Epithelial cell of prostate (primary cell): Measurements from ENCODE around the gene UNCX.

Experiments used
- DNase-seq: peaks from one replicate; pipeline ENCODE4 v3.0.0-alpha.2; 2011; ENCODE audit warnings: low read depth, low spot score
- H3K27ac ChIP-seq: fragments of 450-650 bp; 2 replicates; pipeline ENCODE4 v1.5.1; 2017; ENCODE audit warnings: mild to moderate bottlenecking

UNCX gene

DNA sequence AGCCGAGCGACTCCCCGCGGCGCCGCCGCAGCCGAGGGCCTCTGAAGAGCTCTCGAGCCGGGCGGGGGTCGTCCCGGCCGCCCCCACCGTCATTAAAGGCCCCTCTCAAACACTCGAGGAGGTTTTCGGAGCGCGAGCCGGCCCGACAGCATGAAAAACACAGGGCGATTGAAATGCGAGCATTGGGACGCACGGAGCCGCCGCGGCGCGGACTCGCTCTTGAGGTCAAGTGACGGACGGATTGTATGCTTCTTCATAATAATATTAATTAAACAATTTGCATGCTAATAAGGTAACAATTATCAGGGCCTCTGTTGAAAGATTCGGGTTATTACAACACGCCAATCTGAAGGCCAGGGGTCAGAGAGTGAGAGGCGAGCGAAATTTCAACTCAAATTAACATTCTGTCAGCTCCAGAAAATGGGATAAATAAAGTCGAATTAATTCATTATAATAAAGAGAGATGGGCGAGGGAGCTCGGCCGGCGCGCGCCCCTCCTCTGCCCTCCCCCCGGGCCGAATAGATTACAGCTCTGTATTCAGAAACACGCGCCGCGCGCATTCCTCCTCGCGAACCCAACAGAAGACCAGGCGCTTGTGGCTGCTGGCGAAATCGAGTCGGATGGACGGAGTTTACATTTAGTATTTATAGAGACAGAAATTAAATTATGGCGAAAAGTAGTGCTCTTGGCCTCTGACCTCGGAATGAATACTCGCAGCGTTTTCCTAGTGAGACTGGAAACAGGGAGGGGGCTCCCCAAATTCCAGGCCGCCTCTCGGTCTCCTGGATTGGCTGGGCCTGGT, 2.1 kb upstream of the UNCX start:
- DNase-seq: no peak
- no peak overlapping the region for H3K27ac ChIP-seq

- no peak for DNase-seq
- H3K27ac ChIP-seq: no peak overlapping the region
Measured at GRCh38 chr7:1231214-1232102, 1.2 kb upstream of the UNCX start.

GRCh38 chr7:1232103-1232466, 587 bp upstream of the UNCX start:
- no peak for DNase-seq
- H3K27ac ChIP-seq: no peak overlapping the region

DNA sequence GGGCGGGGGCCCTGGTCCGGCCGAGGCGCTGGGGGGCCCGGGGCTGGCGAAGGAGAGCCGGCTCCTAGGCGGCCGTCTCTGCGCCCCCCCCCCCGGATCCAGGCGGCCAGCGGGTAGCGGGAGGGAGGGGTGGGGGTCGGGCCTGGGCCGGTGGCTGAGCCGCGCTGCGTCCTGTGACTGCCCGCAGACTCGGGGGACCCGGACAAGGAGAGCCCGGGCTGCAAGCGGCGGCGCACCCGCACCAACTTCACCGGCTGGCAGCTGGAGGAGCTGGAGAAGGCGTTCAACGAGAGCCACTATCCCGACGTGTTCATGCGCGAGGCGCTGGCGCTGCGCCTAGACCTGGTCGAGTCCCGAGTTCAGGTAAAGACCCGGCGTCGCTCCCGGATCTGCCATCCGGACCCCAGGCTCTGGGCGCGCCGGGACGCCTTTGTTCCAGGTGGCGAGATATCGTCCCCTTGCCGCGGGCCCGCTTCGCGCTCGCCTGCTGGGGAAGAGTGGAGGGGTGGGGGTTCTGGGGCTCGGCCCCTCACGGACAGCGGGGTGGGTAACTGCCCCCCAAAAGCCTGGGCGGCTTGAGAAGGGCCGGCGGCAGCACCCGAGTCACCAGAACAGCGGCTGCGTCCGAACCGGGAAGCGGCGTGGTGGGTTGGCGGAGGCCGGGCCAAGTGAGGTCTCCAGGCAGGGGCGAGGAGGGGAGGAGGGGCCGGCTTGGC, 819 bp downstream of the UNCX start:
- H3K27ac ChIP-seq: no peak overlapping the region
- DNase-seq: no peak

DNA sequence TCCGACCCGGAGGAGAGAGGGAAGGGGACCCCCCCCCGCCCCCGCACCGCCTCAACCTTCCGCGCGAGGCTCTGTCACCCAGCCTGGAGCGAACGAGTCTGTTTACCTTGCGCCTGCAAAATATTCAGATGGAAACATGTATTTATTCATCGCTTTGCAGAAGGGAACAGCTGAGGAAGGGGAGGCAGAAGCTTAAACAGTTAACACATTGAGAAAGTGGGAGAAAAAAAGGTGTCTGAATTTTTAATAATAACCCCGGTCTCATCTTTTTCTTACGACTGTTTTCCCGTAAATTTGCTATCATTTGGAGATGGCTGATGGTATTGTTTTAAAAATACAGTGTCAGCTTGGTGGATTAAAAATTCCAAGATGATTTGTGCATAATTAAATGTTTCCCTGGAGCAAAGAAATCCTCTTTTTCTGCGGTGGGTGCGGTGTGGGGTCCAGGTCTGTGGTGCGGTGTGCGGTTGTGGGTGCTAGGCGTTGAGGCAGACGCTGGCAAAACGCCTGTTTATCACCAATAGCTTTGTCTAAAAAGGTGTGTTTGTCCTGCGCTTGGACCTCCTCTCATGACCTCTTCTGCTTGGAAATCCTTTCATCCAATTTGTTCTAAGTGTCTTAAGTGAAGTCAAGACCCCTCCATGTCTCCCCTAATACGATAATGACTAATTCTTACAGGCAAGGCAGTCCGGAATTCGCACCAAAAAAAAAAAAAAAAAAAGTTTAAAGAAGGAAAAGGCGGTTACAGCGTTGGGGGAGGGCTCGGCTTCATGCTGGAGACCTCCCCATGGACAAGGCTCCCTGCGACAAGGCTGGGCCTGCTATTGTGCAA, 1.6 kb downstream of the UNCX start:
- H3K27ac ChIP-seq: no peak overlapping the region
- no peak for DNase-seq

DNA sequence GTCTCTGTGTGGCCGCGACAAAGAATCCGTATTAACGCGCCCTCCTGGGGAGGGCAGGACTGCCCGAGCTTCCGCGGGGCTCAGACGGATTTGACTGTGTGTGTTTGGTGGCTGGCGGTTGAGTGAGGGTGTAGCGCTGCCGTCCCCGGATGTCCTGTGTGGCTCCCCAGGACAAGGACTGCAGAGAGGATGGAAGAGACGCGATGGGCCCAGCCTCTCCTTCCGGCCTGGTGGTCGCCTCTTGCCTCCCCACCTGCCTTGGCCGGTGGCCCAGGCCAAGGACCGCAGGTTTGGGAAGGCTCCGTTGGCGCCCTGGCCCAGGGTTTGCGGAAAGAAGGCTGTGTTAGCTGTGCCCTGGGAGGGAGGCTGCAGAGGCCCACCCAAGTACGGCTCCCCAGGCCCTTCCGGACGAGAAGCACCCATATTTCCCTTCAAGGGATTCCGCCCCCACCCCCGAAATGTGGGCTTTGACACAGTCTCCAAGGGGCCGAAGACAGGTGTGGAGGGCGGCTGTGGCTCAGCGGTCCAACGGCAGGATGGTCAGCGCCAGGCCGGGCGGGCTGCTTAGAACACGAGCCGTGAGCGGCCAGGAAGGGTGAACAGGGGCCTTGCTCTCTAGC, 2.3 kb downstream of the UNCX start:
- no peak overlapping the region for H3K27ac ChIP-seq
- no peak for DNase-seq

GRCh38 chr7:1235501-1236131, 2.9 kb downstream of the UNCX start:
- no peak overlapping the region for H3K27ac ChIP-seq
- no peak for DNase-seq

- no peak overlapping the region for H3K27ac ChIP-seq
- DNase-seq: no peak
Measured at GRCh38 chr7:1236132-1236661, 3.5 kb downstream of the UNCX start.

- H3K27ac ChIP-seq: no peak overlapping the region
- DNase-seq: no peak
Measured at GRCh38 chr7:1236831-1237701, 4.4 kb downstream of the UNCX start.

DNA sequence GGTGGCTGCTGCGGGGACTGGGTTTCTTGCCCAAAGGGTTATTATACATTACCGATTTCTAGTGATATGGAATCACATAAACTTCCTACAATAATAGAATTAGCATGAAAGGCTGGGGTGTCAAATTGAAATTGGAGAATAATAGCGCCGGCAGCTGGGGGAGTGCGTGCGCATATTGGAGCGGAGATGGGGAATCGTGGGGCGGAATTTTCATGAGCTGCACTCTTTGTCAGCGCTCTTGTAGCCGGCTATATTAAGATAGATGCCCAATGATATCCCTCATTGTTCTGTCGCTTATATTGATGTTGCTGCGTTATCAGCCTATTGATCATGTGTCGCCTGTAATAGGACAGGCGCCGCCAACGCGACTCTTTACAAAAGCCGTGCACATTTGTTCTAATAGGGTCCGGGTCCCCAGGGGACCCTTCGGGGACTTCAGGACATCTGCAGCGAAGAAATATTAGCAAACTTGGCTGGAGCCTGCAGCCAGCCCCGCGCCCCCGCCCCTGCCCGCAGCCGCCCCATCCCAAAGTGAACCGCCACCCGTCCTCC, 5.1 kb downstream of the UNCX start:
- no peak for DNase-seq
- no peak overlapping the region for H3K27ac ChIP-seq

DNA sequence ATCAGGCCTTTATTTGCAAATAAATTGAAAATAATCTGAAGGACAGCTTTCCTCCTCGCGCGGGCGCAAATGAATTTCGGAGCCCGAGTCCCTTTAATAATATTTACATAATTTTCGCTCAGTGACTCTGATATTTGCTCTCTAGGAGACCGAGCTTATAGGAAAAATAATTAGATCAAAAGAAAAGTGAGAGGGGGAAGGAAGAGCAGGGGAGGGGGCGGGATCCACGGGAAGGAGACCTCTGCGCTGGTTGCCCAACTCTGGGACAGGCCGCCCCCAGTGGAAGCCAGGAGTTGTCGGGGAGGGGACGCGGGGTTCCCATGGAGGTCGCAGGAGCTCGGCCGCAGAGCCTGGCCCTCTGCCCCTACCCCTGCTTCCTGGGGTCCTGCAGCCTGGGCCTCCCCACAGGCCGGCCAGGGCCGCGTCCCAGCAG, 5.8 kb downstream of the UNCX start:
- H3K27ac ChIP-seq: no peak overlapping the region
- DNase-seq: no peak

DNA sequence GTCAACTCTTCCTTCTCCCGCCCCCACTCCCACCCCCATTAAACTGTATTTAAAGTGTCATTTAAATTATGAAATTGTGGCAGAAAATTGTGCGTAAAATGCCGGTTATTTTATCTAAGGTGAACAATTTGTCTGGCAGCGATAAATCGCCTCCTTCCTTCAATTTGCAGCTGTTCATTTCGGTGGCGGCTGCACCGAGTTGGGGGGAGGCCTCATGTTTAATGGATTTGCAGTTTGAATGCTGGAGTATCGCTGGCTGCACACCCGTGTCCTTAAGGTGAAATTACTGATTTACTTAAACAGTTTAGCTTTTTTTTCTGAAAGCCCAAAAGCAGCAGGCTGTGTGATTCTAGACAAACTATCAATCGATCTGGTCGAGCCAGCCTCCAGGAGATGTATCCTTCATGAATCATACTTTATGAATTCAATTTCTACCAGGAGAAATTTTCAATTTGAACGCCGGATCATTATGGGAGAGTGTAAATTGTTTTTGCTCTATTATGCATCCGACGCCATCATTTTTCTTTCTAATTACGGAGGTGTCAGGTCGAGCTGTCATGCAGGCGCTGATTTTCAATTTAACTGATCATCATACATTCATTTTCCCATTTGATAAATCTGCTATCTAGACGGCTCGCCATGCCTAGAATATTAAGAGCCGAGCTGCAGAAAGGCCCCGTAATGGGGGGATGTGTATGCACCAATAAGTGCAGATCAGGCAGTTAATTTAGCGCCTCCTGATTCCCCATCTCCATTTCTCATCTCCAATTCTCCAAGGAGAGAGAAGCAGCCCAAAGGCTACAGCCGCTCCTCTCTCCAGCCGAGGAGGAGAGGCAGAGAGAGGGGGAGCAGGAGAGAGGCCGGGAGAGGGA, 6.5 kb downstream of the UNCX start:
- no peak for DNase-seq
- H3K27ac ChIP-seq: no peak overlapping the region

DNA sequence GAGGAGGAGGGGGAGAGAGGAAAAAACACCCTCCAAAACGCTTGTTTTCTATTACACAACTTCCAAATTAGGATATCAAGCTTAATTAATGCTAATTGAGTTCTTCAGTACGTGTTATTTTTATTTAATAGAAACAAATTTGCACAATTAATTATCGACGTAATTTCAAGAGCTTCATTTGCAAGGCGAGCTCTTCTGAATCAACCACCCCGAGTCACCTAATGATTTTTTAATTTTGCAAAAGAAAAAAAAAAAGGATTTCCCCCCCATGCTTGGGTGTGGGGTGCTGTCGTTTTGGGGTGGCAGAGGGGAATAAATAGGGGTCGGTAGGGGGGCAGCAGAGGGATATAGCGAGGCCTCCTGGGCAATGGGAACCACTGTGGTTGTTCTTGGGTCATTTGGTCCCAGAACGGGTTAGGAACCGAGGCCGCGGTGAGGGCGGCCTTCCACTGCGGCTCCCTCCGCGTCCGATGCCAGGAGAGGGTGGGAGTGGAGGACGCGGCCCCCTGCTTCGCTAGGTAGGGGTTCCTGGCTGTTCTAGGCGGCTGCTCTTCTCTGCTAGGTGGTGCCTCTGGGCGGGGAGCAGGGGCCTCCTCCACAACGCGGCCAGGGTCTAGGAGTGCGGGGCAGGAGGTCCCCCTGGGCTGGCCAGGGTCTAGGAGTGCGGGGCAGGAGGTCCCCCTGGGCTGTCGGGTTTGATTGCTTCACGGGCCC, 7.3 kb downstream of the UNCX start:
- H3K27ac ChIP-seq: no peak overlapping the region
- DNase-seq: no peak

- no peak for DNase-seq
- no peak overlapping the region for H3K27ac ChIP-seq
Measured at GRCh38 chr7:1240517-1241257, 8.0 kb downstream of the UNCX start.

DNA sequence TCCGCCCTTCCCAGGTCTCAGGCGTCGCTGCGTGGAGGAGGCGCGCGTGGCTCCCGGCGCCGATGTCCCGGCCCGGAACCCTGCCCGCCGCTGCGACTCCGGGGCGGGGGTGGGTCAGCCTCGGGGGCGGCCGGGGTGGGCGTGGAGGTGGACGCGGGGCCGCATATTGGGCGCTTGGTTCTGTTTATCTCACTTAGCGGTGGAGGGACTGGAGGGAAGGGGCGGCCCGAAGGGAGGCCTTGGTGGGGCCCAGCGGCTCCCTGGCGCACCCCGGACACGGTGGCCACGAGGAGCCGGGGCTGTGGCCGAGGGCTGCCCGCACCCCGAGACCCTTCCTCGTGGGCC, 8.6 kb downstream of the UNCX start:
- DNase-seq: no peak
- no peak overlapping the region for H3K27ac ChIP-seq
